Measurements from ENCODE around the gene SLC9A7. TPM values are rescaled to one million over a fixed set of nuclear protein-coding genes. Genes with fewer than 3 reads are reported as not detected.

Gene SLC9A7
- total RNA-seq, 1 donor from 2014 or later: 4.4 TPM

DNA sequence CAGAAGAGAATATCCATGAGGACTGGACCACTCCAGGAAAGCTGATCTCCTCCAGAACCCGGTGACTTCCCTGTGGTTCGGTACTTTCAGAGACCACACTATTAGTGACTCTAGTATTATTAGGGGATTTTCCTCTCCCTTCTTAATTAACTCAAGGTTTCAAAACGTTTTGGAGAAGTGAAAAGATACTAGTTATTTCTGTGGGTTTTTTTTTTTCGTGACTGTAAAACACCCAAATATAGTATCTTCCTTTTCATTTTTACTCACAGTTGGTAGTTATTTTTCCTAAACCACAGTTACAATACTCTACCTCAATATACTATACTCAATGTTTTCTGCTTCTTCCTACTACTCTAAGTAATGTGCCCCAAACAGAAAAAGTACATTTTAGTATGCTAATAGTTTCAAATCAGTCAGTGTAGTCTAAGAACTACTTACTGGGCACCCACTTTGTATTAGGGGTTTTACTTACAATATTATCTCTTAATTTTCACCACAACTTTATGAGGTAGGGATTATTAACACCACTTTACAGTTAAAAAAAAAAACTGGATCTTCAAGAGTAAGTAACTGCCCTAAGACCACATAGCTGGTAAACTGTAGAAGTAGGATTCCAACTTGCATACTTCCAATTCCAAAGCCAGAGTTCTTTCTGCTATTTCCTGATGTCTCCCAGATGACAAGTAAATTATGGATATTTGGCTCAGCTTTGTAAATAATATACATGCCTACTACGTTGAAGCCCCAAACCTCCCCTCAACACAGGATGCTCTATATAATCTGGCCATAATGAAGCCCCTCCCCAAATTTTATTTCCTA is 45.0 kb downstream of the SLC9A7 start:
- DNase-seq: no peak
- ATAC-seq (ENCODE audit: poor library complexity): no peak
- intact Hi-C loops (cut with DNase I): no loop called here

DNA sequence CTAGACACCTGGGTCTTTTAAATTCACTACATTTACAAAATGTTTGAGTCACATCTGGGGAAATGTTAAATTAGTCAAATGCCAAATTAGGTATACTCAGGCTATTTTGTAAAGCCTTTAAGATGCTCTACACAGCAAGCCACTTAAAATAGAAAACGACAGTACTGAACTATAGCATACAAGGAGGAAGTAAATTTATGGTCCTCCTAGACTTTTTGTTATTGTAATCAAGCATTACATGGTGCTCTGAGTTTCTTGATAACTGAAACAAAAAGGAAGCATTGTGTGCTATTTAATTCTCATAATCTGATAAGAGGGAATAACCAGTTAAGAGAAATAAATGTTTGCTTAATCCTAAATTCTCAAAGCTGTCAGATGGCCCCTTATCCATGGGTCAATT is 46.2 kb downstream of the SLC9A7 start:
- intact Hi-C loops (cut with DNase I): no loop called here
- ATAC-seq (ENCODE audit: poor library complexity): no peak
- DNase-seq: no peak

DNA sequence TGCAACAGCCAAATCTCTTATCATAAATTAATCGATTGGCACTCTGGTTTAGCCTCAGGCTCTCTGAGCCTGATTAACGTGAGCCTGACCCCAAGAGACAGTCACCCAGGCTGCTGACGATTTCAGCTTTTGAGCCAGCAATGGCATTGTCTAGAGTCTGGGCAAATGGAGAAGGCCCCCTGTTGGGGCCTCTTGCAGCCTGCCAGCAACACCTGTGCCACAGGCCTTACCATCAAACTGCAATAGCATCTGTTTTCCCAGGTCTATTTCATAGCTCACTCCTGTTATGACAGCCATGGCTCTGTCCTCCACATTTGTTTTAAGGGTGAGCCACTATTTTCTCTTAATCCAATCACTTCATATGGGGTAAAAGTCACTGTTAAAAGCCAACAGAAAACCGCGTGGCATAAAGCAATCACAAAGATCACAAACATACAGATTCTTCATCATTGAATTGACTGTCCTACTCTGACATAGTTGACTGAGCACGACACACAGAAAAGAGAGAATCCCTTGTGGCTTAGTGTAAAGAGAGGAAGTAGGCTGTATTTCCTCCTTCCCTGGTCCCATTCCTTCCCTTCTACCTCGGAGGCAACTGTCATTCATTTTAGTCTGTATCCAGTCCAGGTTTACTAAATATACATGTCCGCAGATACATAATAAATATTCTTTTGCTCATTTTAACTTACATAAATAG is 47.8 kb downstream of the SLC9A7 start:
- ATAC-seq (ENCODE audit: poor library complexity) (no peak), DNase-seq (no peak)
- intact Hi-C loops (cut with DNase I): no loop called here

DNA sequence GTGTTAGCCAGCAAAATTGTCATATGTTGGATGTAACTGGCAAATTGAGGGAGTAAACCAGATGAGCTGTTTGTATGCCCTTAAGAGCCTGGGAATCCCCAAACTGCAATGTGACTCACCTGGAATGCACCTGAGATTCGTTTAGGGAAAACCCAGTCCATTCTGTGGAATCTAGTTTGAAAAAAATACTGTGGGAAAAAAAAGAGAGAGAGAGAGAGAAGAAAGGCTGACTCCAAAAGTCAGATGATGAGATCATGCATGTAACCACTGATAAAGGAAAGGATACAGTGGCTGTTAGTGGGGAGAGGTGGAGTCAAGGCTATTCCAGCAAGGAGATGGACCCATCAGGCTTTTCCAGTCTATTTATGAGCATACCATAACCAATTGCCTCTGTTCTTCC is 48.5 kb downstream of the SLC9A7 start:
- intact Hi-C loops (cut with DNase I): no loop called here
- DNase-seq (no peak), ATAC-seq (ENCODE audit: poor library complexity) (no peak)

DNA sequence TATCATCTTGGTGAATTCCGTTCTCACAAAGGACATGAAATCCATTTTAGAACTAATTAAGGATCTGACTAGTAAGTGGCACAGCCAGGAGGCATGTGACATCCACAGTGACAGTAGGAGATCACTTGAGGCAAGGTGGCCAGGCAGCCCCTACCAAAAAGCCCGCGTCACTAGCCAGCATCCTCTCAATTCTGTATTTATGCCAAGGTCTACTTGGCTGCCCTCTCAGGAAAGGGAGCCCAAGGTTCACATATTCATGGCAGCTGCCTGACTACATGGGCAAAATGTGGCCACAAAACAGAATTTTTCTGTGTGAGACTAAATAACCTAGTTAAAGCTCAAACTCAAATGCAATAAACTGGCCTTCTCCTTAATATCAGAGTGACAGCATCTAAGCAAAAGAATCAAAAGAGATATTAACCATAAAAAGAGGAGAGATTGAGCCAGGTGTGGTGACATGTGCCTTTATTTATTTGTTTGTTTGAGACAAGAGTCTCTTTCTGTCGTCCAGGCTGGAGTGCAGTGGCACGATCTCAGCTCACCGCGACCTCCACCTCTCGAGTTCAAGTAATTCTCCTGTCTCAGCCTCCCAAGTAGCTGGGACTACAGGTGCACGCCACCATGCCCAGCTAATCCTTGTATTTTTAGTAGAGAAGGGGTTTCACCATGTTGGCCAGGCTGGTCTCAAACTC is 51.5 kb downstream of the SLC9A7 start:
- ATAC-seq (ENCODE audit: poor library complexity) (no peak), DNase-seq (no peak)
- intact Hi-C loops (cut with DNase I): no loop called here

DNA sequence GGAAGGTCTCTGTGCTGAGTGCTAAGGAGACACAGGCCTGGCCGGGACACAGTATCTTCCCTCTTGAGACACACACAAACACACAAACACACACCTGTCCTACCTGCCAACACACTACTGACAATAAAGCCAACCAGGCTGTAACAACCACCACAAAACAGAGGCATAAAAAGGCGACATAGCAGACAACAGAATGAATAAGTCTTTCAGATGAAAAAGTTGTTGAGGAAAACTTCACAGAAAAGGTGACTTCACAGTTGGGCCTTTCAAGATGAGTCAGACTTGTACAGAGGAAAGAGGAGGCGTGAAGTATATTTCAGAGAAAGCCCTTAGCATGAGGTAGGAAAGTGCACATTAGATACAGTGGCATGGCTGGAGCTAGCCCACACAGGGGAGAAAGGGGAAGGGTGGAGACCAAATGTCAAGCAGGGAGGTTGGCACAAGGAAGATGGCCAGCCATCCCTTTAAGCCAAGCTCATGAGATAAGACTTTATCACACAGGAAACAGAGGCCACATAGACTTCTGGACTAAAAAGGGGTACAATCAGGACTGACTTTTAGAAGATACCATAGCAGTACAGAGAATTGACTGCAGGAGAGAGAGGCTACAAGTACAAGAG is 54.0 kb downstream of the SLC9A7 start:
- intact Hi-C loops (cut with DNase I): no loop called here
- no peak for DNase-seq
- no peak for ATAC-seq (ENCODE audit: poor library complexity)

DNA sequence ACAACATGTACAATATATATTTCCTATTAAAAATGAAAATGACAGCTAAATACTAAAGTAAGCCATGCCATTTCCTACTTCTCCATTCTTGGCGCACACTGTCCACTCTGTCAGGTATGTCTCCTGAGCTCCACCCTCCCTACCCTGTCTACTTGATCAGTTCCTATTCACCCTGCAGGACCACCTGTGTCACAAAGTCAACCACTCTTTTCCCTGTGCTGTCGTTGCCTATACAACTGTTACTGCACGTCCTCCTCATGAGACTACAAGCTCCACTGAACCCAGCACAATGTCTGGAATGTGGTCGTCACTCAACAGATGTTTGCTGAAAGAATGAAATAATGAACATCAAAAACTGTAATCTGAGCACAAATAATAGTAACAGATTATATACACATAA is 54.9 kb downstream of the SLC9A7 start:
- ATAC-seq (ENCODE audit: poor library complexity): no peak
- intact Hi-C loops (cut with DNase I): no loop called here
- no peak for DNase-seq

DNA sequence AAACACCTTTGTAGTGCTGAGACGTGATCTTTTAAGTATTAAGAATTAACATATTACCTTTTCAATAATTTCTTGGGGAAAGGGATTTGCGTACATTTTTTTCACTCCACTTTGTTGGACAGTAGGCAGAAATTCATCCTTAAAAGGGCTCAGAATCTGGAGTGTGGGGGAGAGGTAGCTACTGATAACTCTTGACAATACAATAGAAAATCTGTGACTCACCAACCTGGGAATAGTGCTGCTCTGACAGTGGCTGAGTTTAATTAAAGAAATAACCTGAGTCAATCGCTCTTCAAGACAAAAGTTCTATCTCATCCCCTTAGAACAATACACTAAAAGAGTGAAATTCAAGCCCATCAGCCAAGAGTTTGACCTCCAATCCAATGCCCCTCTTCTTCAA is 60.2 kb downstream of the SLC9A7 start:
- no peak for DNase-seq
- intact Hi-C loops (cut with DNase I): no loop called here
- ATAC-seq (ENCODE audit: poor library complexity): no peak

DNA sequence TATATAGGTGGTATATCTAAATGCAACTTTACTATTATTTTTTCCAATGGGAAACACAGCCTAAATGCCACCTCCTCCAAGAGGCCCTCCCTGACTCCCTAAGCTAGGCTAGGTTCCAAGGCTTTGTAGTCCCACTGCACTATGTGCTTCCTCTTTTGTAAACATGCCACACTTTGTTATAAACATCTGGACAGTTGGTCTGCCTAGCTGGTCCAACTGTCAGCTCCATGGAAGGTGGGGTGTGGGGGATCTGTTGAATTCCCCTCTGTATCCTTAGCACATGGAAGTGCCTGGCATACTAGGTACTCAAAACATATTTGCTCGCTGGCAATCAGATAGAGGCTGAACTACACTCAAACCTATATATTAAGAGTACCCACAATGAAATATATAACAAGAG is 63.4 kb downstream of the SLC9A7 start:
- no peak for DNase-seq
- ATAC-seq (ENCODE audit: poor library complexity): no peak

DNA sequence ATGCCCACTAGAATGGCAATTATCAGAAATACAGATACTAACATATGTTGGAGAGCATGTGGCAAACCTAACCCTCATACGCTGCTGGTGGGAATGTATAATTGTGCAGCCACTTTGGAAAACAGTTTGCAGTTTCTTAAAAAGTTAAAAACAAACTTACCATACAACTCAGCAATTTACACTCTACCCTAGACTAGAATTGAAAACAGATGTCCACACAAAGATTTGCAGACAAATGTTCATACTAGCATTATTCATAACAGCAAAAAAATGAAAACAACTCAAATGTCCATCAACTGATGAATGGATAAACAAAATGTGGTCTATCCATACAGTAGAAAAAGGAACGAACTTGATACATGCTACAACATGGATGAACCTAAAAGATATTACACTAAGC is 64.4 kb downstream of the SLC9A7 start:
- DNase-seq: no peak
- intact Hi-C loops (cut with DNase I): no loop called here
- ATAC-seq (ENCODE audit: poor library complexity): no peak

More for the DNA sequence above, 63.4 kb downstream of the SLC9A7 start:
- intact Hi-C loops (cut with DNase I): no loop called here

DNA sequence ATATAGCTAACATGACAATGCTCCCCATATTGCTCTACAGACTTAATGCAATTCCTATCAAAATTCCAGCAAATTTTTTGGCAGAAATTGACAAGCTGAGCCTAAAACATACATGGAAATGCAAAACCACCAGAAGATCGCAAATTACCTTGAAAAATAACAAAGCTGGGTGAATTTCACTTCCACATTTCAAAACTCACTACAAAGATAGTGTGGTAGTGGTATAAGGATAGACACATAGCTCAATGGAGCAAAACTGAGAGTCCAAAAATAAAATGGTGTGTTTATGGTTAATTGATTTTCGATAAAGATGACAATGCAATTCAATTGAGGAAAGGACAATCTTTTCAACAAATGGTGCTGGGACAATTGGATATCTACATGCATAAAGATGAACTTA is 65.8 kb downstream of the SLC9A7 start:
- no peak for ATAC-seq (ENCODE audit: poor library complexity)
- intact Hi-C loops (cut with DNase I): no loop called here

DNA sequence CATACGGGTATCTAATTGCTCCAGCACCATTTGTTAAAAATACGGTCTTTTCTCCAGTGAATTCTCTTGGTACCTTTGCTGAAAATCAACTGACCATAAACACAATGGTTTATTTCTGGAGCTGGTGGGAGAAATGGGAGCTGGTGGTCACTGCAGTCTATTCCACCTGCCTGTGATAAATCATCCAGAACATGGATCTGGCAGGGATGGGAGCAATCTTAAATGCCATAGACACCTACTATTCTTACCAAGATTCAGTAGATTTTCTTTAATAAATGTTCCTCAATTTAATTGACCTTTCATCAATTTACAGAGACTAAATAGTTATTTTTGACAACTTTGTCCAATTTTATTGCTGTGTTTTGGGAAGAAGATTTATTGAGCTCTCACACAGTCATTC is 68.1 kb downstream of the SLC9A7 start:
- DNase-seq: no peak
- no peak for ATAC-seq (ENCODE audit: poor library complexity)
- intact Hi-C loops (cut with DNase I): no loop called here

More for the DNA sequence above, 65.8 kb downstream of the SLC9A7 start:
- DNase-seq: no peak

DNA sequence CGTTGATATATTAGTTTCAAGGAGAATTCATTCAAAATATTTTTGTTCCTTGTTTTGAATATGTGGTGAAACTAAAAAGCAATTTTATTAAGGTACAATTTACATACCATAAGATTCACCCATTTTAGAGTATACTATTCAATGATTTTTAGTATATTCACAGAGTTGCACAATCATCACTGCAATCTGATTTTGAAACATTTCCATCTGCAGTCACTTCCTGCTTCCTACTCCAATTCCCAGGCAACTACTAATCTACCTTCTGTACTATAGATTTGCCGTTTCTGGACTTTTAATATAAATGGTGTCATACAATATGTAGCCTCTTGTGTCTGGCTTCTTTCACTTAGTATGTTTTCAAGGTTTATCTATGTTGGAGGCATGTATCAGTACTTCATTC is 71.3 kb downstream of the SLC9A7 start:
- intact Hi-C loops (cut with DNase I): loop anchor here (10.0 kb wide), 1 partner anchor 133 kb away; no protein-coding TSS in a partner anchor
- ATAC-seq (ENCODE audit: poor library complexity) (no peak), DNase-seq (no peak)

DNA sequence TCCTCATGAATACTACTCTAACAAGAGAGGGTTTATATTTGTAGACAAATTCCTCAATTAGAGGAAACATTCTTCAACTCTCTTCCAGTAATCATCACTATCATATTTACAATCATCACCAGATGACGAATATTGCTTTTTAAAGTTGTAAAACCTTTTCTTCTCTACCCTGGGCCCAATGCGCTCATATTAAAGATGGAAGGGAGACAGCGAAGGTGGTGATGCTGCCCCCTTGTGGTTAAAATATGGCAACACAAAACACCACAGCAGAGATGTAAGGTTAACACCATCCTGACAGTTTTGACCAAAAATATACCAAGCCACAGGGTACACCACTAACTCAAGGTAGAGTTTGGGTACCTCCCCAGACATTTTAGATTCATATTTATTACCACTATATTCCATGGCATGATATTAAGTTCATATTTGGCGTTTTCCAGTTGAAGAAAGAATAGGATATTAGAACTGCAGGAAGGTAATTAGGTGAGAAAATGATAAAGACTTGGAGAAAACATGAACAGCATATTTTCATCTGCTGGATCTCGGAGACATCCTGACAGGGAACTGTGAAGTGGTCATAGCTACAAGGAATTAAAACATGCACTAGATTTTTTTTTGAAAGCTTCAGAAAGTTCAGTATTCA is 72.8 kb downstream of the SLC9A7 start:
- ATAC-seq (ENCODE audit: poor library complexity) (peak; percentile 80), DNase-seq (no peak)

DNA sequence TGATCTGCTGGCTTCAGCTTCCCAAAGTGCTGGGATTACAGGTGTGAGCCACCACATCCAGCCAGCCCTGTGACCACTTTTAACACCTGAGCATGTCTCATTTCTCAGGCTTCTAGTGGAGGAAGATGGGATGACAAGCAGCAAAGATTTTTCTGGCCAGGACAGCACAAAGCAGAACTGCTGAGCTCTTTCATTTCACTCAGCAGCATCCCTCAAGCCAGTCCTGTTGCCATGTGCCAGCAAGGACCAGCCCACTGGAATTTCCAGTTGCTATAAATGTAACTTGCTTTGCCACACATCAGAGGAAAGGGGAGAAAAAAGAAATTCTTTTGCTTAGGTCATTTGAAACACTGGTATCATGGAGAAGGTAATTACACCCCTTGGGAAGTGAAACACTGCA is 75.9 kb downstream of the SLC9A7 start:
- intact Hi-C loops (cut with DNase I): loop anchor here (10.0 kb wide), 1 partner anchor 128 kb away; no protein-coding TSS in a partner anchor
- no peak for ATAC-seq (ENCODE audit: poor library complexity)
- DNase-seq: no peak

More for the DNA sequence above, 72.8 kb downstream of the SLC9A7 start:
- intact Hi-C loops (cut with DNase I): loop anchor here (10.0 kb wide), 1 partner anchor 131 kb away; no protein-coding TSS in a partner anchor

DNA sequence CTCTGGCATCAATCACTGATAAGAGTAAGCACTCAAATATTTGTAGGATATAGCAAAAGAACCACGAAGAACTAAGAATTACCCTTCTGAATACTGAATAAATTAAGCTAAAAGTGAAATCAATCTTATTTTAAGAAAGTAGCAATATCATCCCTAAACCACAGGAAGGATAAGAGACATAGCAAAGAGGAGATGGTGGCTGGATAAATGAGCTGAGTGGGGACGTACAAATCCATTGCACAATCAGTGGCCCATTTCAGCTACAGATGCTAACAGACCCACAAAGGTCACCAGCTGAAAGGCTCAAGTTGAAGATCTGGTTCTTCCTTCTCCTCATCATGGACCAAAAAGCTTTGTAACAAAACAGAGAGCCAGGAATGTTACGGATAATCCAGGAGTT is 77.1 kb downstream of the SLC9A7 start:
- intact Hi-C loops (cut with DNase I): loop anchor here (10.0 kb wide), 1 partner anchor 127 kb away; no protein-coding TSS in a partner anchor
- ATAC-seq (ENCODE audit: poor library complexity) (no peak), DNase-seq (no peak)

DNA sequence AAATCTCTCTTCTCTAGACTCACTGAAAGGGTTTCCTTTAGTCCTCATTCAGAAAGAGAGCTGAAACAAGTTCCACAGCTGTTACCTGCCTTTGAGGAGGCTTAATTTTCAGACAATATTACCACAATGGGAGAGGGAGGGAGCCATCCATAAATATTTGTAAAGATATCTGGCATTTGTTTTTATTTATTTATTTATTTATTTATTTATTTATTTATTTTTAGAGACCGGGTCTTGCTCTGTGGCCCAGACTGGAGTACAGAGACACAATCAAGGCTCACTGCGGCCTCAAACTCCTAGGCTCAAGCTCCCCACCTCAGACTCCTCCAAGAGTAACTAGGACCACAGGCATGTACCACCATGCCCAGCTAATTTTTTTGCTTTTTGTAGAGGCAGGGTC is 80.7 kb downstream of the SLC9A7 start:
- no peak for ATAC-seq (ENCODE audit: poor library complexity)
- intact Hi-C loops (cut with DNase I): no loop called here
- no peak for DNase-seq

Measured in Right ventricle myocardium superior (tissue), 1 donor.